ENCODE measurements around the gene PACSIN3. TPM values are rescaled to one million over a fixed set of nuclear protein-coding genes. Genes with fewer than 3 reads are reported as not detected.

The PACSIN3 gene
- total and polyA plus RNA-seq, 2 of the 8 experiments (the other 6 are each of a cell fraction or from before 2014, with no cell fraction given), result 23.8 to 47.2 TPM

DNA sequence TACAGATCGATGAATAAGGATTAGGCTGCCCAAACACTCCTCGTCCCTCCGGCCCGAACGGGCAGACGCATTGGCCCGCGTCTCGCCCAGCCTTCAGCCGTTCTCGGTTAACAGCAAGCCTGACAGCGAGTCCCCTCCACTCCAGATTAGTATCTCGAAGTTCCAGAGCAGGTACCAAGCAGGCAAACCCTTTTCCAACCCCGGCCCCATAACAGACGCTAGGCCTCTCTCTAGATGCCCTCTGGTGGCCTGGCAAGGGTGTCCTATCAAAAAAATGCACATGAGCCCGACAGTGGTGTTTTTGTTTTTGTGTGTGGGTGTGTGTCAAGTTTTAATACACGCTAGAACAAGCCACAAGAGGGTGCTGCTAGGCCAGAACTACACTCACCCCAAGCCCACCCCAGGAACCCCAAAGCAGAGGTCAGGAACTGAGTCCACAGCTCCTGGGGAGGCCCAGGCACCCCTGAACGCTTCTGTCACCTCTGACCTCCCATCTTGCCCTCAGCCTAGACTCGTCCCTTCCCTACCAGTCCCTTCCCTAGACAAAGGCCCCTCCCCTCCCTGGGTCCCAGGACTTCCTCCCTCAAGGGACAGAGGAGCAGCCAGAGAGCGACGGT lies 8.9 kb downstream of the PACSIN3 start (continued):
- TF ChIP-seq CBX8 (IDR thresholded peaks at IDR 0.05; ENCODE audit: borderline replicate concordance, low read depth, low read length), result no peak
- TF ChIP-seq RXRA (IDR thresholded peaks at IDR 0.05; ENCODE audit: insufficient read depth, low read depth, low read length), result no peak
- no peak for TF ChIP-seq ASH2L (IDR thresholded peaks at IDR 0.05; ENCODE audit: low read length)
- TF ChIP-seq CBX5 (IDR thresholded peaks at IDR 0.05; ENCODE audit: low read depth, low read length), result no peak
- no peak for TF ChIP-seq CTBP2 (IDR thresholded peaks at IDR 0.05; ENCODE audit: borderline replicate concordance, insufficient read depth, insufficient read length, low read length)
- no peak for TF ChIP-seq JUN (IDR thresholded peaks at IDR 0.05; ENCODE audit: low read depth, low read length)
